Lower leg skin (tissue), 4 donors: ENCODE measurements around the gene SCN1B. TPM values are rescaled to one million over a fixed set of nuclear protein-coding genes. Genes with fewer than 3 reads are reported as not detected.

ENCODE experiments used
- DNase-seq, 2 donors: peaks; one replicate each; pipeline ENCODE4 v3.0.0-alpha.2; 2019; ENCODE audit warnings: low spot score in 2 of 2
- H3K4me3 ChIP-seq: fragments of 200-600 bp; sonication (generic); 2 replicates; pipeline ENCODE4 v1.5.1; 2017; ENCODE audit warnings: mild to moderate bottlenecking, low read depth; ENCODE audit not compliant: poor library complexity, severe bottlenecking
- POLR2A ChIP-seq, 2 donors: fragments of 450-650 bp; IDR thresholded peaks; one replicate each; pipeline ENCODE4 v1.6.1; 2016 to 2017; ENCODE audit warnings: antibody characterized with exemption in 2 of 2, mild to moderate bottlenecking in 1 of 2, moderate library complexity in 1 of 2
- WGBS, 2 donors: methylation state at CpG; one replicate each; pipeline ENCODE4 v1.1.5; 2018; 5-methylcytosine and 5-hydroxymethylcytosine counted together
- intact Hi-C: fragments of 100-400 bp; cut with DNase I; formaldehyde crosslinking; loops from one replicate; pipeline ENCODE4 v1.15.0; 2023; ENCODE audit warnings: low total_unique reads
- total RNA-seq, 4 donors: library from RNA; depleted of rRNA; stranded (reverse); fragments of >200 nt; gene quantifications; one replicate each; pipeline ENCODE4 v1.1.0, GENCODE V29; 2016
- TF ChIP-seq, protein P1 (sequence below), 3 donors: fragments of 450-650 bp; IDR thresholded peaks; one replicate each; pipeline ENCODE4 v1.5.1; 2016; ENCODE audit warnings: antibody characterized with exemption in 3 of 3, mild to moderate bottlenecking in 3 of 3, moderate library complexity in 2 of 3

Gene SCN1B
- total RNA-seq, 4 donors from 2014 or later = 1.1 to 4.4 (median 3.0) TPM

DNA sequence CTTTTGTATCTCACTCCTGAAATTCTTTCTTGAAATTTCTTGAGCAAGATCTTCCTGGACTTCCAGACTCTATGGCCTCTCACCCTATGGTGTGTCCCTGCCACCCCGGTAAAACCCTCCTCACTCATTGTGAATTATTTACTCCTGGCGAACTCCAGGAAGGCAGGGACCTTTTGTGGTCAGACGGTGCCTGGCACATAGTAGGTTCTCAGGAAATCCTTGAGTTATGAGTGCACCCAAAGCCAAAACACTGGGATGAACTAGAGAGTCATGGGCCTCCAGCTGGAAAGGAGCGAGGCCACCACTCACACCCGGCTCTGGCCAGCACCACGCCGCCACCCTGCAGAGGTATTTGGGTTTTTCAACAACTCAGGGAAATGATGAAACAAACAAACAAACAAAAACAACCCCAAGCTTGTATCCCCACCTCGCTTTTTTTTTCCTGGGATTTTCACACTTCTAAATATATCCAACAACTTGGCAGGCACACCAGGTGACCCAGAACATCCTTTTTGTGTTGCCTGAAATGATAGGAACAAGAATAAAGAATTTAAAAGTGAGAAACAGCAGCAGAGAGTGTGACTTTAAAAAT, 22.4 kb downstream of the SCN1B start:
- intact Hi-C loops = no loop called here
- 78 to 80% methylated on average over 8 of the region's 8 CpGs for WGBS, 2 donors

DNA sequence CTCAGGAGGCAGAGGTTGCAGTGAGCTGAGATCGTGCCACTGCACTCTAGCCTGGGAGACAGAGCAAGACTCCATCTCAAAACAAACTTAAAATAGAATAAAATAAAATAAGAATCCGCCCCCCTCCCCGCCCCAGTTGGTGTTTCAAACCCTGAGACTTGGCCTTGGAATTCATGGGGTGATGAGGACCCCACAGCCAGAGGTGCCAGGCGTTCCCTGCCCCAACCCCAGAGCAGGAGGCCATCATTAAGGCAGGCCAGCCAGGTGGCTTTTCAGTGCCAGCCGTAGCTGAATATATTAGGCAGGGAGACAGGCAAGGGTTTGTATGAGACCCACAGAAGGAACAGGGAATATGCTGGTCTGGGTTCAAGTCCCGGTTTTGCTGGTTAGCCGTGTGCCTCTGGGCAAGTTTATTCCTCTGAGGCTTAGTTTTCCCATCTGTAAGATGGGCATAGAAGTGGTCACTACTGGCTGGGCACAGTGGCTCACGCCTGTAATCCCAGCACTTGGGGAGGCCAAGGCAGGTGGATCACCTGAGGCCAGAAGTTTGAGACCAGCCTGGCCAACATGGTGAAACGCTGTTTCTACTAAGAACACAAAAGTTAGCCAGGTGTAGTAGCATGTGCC, 23.5 kb downstream of the SCN1B start:
- TF ChIP-seq, protein P1, sequence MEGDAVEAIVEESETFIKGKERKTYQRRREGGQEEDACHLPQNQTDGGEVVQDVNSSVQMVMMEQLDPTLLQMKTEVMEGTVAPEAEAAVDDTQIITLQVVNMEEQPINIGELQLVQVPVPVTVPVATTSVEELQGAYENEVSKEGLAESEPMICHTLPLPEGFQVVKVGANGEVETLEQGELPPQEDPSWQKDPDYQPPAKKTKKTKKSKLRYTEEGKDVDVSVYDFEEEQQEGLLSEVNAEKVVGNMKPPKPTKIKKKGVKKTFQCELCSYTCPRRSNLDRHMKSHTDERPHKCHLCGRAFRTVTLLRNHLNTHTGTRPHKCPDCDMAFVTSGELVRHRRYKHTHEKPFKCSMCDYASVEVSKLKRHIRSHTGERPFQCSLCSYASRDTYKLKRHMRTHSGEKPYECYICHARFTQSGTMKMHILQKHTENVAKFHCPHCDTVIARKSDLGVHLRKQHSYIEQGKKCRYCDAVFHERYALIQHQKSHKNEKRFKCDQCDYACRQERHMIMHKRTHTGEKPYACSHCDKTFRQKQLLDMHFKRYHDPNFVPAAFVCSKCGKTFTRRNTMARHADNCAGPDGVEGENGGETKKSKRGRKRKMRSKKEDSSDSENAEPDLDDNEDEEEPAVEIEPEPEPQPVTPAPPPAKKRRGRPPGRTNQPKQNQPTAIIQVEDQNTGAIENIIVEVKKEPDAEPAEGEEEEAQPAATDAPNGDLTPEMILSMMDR (IDR thresholded peaks at IDR 0.05) = no peak
- no peak for TF ChIP-seq POLR2A (IDR thresholded peaks at IDR 0.05)
- DNase-seq = no peak
- no peak overlapping the region for H3K4me3 ChIP-seq
- intact Hi-C loops = no loop called here
- WGBS, 2 donors = 88 to 90% methylated on average over 9 of the region's 9 CpGs

More for the DNA sequence above, 22.4 kb downstream of the SCN1B start:
- TF ChIP-seq, protein P1 (IDR thresholded peaks at IDR 0.05) = no peak
- TF ChIP-seq POLR2A (IDR thresholded peaks at IDR 0.05) = no peak
- no peak overlapping the region for H3K4me3 ChIP-seq
- no peak for DNase-seq

DNA sequence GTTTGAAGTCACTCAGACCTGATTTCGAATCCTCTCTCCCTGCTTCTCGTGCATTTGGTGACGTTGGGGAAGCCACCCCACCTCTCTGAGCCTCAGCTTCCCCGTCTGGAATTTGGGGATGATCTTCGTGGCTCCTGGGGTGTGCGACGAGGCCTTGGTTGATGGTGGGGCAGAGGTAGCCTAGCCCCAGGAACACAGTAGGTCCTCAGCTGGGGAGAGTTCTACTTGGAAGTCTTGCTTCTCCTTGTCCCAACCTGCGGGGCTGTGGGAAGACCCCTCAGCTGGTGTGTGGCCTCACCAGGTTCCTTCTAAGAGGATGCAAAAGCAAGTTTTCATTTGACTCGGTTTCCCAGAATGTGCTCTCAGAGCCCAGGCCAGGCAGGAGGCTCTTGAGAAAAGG, 24.4 kb downstream of the SCN1B start:
- TF ChIP-seq POLR2A (IDR thresholded peaks at IDR 0.05) = no peak
- 89 to 90% methylated on average over 9 of the region's 9 CpGs for WGBS, 2 donors
- intact Hi-C loops = loop anchor here (5.0 kb wide), 1 partner anchor 508 kb away; the partner anchor contains the start of gene ATP4A

DNA sequence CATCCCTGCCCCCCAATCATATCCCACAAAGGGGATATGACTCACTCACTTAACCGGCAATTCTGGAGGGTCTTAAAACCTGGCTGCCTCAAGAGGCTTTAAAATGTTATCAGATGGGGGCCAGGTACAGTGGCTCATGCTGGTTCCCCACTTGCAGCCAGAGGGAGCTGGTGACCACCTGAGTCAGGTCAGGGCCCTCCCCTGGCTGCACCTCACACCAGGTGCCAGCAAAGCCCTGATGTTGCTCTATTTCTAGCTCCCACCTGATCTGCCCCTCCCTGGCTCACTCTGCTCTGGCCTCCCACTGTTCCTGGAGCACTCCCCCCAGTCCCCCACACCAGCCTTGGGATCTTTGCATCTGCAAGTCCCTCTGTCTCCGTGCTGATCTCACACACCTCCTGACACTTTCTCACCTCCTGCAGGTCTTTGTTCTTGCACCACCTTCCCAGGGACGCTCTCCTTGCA, 25.5 kb downstream of the SCN1B start:
- TF ChIP-seq, protein P1 (IDR thresholded peaks at IDR 0.05) = no peak
- no peak for TF ChIP-seq POLR2A (IDR thresholded peaks at IDR 0.05)
- DNase-seq = no peak
- WGBS, 2 donors = 29 to 35% methylated on average over 3 of the region's 3 CpGs
- intact Hi-C loops = loop anchor here (5.0 kb wide), 1 partner anchor 507 kb away; the partner anchor contains the start of gene ATP4A
- H3K4me3 ChIP-seq = no peak overlapping the region

More for the DNA sequence above, 24.4 kb downstream of the SCN1B start:
- no peak for DNase-seq
- H3K4me3 ChIP-seq = no peak overlapping the region

DNA sequence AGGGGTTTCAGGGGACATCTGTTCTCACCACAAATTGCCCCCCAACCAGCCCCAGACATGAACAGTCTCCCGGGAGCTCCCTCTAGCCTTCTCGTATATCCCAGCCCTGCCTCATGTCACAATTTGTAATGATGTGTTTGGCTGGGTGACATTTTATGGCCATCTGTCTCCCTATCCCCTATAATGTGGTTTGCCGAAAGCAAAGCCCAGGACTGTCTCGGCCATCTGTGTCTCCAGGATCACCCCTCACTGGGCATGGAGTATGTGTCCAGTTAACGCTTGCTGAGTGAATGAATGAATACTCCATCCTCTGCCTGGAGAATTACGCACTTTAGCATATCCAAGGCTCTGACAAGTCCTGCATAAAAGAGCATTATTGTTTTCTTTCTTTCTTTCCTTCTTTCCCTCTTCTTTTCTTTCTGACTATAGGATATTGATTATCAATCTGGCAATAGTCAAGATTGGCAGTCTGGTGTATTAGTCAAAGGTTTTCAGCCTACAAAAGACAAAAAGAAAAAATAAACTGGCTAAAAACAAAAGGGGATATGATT, 26.3 kb downstream of the SCN1B start:
- no peak overlapping the region for H3K4me3 ChIP-seq
- no peak for TF ChIP-seq POLR2A (IDR thresholded peaks at IDR 0.05)
- TF ChIP-seq, protein P1 (IDR thresholded peaks at IDR 0.05) = no peak
- WGBS, 2 donors = 67 to 78% methylated on average over 6 of the region's 6 CpGs
- intact Hi-C loops = loop anchor here (5.0 kb wide), 1 partner anchor 506 kb away; the partner anchor contains the start of gene ATP4A
- no peak for DNase-seq

DNA sequence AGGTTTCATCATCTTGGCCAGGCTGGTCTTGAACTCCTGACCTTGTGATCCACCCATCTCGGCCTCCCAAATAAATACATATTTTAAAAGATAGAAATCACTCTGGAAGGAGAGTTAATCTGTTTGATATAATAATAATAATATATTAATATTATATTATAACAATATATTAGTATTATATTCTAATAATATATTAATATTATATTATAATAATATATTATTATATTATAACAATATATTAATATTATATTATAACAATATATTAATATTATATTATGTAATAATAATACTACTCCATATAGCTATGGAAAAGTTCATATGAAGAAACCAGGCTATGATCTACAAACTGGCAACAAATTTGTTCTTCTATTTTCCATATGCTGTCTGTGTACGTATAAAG, 28.1 kb downstream of the SCN1B start:
- no peak for DNase-seq
- TF ChIP-seq, protein P1 (IDR thresholded peaks at IDR 0.05) = no peak
- no peak for TF ChIP-seq POLR2A (IDR thresholded peaks at IDR 0.05)
- intact Hi-C loops = loop anchor here (5.0 kb wide), 1 partner anchor 504 kb away; the partner anchor contains the start of gene ATP4A
- H3K4me3 ChIP-seq = no peak overlapping the region
- WGBS, 2 donors = 81 to 85% methylated on average over 2 of the region's 2 CpGs
